Coronary artery (tissue), 2 donors: ENCODE data around the gene ALOX5AP.

ENCODE experiments used
- DNase-seq: peaks from one replicate; pipeline ENCODE4 v3.0.0-alpha.2; 2017; ENCODE audit warnings: low spot score
- H3K27ac ChIP-seq, 2 donors: fragments of 200-600 bp; sonication (generic); one replicate each; pipeline ENCODE4 v1.5.1; 2016 to 2019
- H3K4me3 ChIP-seq: fragments of 200-600 bp; sonication (generic); 2 replicates; pipeline ENCODE4 v1.5.1; 2016; ENCODE audit warnings: mild to moderate bottlenecking, moderate library complexity
- TF ChIP-seq, protein P1 (sequence below): fragments of 200-600 bp; sonication (generic); IDR thresholded peaks from one replicate; pipeline ENCODE4 v1.5.1; 2019; ENCODE audit warnings: antibody characterized with exemption

Gene ALOX5AP

DNA sequence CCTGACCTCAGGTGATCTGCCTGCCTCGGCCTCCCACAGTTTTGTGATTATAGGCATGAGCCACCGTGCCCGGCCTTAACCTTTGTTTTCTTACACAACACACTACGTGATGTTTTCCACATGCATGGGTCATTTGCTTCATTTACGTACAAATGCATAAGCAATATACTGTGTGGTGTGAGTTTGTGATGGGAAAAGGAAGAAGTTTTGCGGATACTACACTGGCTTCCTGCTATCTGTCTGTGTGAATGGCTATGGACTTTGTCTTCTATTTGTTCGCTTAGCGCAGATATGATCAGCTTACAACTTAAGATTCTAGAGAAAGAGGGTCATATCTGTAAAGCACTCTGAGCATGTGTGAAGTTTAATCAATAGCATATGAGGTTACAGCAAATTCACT lies 5.5 kb upstream of the ALOX5AP start:
- H3K27ac ChIP-seq, result no peak overlapping the region
- no peak overlapping the region for H3K4me3 ChIP-seq
- TF ChIP-seq, protein P1, sequence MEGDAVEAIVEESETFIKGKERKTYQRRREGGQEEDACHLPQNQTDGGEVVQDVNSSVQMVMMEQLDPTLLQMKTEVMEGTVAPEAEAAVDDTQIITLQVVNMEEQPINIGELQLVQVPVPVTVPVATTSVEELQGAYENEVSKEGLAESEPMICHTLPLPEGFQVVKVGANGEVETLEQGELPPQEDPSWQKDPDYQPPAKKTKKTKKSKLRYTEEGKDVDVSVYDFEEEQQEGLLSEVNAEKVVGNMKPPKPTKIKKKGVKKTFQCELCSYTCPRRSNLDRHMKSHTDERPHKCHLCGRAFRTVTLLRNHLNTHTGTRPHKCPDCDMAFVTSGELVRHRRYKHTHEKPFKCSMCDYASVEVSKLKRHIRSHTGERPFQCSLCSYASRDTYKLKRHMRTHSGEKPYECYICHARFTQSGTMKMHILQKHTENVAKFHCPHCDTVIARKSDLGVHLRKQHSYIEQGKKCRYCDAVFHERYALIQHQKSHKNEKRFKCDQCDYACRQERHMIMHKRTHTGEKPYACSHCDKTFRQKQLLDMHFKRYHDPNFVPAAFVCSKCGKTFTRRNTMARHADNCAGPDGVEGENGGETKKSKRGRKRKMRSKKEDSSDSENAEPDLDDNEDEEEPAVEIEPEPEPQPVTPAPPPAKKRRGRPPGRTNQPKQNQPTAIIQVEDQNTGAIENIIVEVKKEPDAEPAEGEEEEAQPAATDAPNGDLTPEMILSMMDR, result no peak
- no peak for DNase-seq

DNA sequence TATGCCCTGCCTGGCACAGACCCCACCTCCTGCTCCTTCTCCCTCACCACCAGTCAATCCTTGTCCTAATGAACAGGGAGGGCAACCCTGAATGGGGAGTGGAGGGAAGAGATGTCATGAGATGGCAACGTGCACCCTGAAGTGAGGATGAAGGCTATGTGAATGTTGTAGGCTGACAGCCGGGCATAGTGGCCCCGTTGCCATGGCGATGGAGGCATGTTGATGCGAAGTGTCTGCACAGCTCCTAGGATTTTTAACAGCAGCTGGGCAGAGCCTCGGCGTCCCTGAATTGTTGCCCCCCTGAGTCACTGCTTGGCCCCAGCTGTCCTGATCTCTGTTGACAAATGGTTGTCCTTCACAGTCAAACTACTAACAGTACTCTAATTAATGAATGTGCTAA lies 4.8 kb upstream of the ALOX5AP start:
- H3K27ac ChIP-seq, result no peak overlapping the region

DNA sequence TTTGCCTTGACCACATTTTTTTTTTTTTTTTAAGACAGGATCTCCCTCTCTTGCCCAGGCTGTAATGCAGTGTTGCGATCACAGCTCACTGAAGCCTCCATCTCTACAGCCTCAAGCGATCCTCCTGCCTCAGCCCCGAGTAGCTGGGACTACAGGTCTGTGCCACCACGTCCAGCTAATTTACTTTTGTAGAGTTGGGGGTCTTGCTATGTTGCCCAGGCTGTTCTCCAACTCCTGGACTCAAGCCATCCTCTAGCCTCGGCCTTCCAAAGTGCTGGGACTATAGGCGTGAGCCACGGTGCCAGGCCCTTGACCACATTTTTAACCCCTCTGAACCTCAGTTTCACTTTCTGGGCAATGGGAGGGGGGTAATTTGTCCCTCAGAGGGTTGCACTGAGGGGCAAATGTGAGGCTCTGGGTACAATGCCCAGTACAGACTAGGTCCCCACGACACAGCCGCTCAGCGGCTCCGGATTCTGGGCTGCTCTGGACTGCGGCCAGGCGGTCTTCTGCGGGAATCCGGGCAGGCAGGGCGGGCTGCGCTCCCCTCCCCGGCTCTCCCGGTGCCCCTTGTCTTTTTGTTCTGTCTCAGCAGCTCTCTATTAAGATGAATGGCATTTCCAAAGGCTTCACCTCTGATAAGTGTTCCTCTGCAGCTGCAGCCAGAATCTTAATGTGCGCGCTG lies 3.8 kb upstream of the ALOX5AP start:
- Histone ChIP-seq H3K4me3 (peak overlapping the region; percentile 52), H3K27ac (no peak overlapping the region)
- TF ChIP-seq, protein P1, result no peak
- DNase-seq, result peak; percentile 46

More for the DNA sequence above, 4.8 kb upstream of the ALOX5AP start:
- H3K4me3 ChIP-seq, result no peak overlapping the region
- DNase-seq, result peak; percentile 54
- TF ChIP-seq, protein P1, result no peak

DNA sequence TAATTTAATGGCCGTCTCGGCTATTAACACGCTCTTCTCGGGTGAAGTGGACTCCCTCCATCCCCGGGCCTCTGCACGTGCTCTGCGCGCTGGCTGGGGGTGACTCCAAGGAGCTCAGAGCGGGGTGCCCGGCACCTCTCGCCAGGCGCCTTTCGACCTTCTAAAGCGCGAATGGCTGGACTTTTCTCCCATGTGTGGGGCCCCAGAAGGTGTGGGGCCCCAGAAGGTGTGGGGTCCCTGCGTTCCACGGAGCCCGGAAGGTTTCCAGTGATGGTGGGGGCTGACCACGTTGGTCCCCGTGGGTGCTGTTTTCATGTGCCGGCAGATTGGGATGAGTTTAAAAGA lies 3.3 kb upstream of the ALOX5AP start:
- Histone ChIP-seq H3K27ac (no peak overlapping the region), H3K4me3 (peak overlapping the region; percentile 52)
- DNase-seq, result peak; percentile 54
- TF ChIP-seq, protein P1, result no peak

DNA sequence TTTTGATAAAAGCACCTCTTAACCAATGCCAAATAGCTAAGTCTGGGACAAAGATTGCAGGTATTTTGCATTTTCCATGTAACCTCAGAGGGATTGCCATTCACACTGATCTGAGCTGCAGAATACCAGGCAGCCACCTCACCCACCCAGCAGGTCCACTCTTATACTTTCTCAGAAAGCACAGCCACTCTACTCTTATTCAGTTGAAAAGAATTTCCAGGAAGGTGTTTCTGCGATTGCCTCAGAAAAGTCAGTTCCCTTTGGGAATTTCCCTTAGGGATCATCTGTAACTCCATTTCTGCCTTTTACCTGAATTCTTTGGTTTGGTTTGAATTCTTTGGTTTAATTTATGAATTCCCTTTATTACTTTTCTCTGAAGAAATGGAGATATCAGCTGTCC lies 904 bp upstream of the ALOX5AP start:
- TF ChIP-seq, protein P1, result no peak
- Histone ChIP-seq H3K4me3 (no peak overlapping the region), H3K27ac (no peak overlapping the region)
- no peak for DNase-seq

DNA sequence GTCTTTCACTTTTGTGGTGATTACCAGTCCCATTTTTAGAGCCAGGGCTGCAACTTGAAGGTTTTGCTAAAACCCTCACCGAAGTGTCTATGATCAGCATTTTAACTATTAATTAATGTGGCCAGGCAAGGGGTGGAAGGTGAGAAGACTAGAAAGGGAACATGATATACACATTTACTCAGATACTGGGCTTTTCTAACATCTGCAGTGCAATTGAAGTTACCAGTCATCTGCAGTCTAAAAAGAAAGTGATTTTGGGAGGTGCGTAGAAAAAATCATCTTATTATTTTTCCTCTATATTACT lies 481 bp downstream of the ALOX5AP start:
- TF ChIP-seq, protein P1, result no peak
- Histone ChIP-seq H3K27ac (no peak overlapping the region), H3K4me3 (peak overlapping the region; percentile 4)
- no peak for DNase-seq

DNA sequence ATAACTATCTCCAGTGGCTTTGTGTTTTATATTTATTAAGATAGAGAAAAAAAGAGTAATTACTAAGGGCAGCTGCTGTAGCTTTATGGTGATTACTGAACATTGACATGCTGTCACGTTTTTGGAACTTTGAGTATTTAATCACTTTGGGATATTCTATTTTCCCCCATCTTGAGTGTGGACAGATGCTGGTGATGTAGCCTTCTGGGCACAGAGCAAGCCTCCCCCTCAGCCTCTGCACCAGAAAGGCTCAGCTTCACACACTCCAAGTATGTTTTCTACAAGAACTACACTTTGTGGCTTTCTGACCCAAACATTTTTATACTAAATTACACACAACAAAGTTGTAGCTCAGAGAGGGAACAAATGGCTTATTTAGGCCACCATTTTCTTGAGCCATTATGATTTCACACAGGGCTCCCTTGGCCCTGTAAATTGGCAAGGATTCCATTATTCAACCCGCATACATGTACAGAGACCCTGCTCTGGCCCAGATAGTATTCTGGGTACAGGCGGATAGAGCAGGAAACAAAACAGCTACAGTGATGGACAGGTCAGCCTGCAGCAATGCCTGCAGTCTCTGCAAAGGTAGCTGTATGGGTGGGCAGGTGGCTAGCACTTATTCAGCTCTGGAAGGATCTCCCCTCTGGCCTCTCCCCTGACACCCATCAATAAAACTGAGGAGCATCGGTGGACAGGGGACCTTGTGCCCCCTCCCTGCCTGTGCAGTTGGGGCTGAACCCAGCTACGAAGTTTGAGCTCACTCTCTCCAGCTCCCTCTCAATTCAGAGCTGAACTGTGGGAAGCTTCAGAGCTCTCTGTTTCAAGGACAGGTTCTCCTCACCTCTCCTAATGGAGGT lies 1.3 kb downstream of the ALOX5AP start:
- Histone ChIP-seq H3K27ac (peak overlapping the region in 1 of 2 donors; percentile 64), H3K4me3 (peak overlapping the region; percentile 55)
- DNase-seq, result no peak
- TF ChIP-seq, protein P1, result no peak
